ENCODE results near the gene EVPL.
"Not testable (repeated sequence)": the region's sequence is repeated elsewhere in the genome, so short reads cannot be mapped to it uniquely, and the experiment has no call there.

The EVPL gene

DNA sequence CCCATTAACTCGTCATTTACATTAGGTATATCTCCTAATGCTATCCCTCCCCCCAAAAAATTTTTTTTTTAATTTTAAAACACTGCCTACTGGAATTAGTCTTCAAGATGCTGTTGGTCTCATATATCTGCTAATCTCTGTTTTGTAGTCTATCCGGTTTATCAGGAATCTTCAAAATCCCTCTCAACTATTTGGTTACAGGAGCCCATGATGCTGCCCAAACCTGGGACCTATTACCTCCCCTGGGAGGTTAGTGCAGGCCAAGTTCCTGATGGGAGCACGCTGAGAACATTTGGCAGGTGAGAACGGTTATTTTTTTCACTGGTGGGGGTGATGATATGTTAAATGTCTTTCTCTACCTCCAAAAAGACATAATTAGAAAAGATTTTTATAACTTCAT is 41.1 kb downstream of the EVPL start:
- no peak for DNase-seq
- TF ChIP-seq POLR2A (IDR thresholded peaks at IDR 0.05; ENCODE audit: low read length) (no peak), GATA1 (IDR thresholded peaks at IDR 0.05; ENCODE audit: low read depth, low read length) (no peak)

GRCh38 chr17:75983501-75984181 is 43.5 kb downstream of the EVPL start:
- peak; percentile 78 to 79 for DNase-seq
- TF ChIP-seq GATA1 (IDR thresholded peaks at IDR 0.05; ENCODE audit: low read depth, low read length), result no peak
- TF ChIP-seq POLR2A (IDR thresholded peaks at IDR 0.05; ENCODE audit: low read length), result no peak

- TF ChIP-seq POLR2A (IDR thresholded peaks at IDR 0.05; ENCODE audit: low read length), result no peak
- TF ChIP-seq GATA1 (IDR thresholded peaks at IDR 0.05; ENCODE audit: low read depth, low read length), result no peak
- no peak for DNase-seq
Observed at GRCh38 chr17:75981019-75981615, 46.0 kb downstream of the EVPL start.

DNA sequence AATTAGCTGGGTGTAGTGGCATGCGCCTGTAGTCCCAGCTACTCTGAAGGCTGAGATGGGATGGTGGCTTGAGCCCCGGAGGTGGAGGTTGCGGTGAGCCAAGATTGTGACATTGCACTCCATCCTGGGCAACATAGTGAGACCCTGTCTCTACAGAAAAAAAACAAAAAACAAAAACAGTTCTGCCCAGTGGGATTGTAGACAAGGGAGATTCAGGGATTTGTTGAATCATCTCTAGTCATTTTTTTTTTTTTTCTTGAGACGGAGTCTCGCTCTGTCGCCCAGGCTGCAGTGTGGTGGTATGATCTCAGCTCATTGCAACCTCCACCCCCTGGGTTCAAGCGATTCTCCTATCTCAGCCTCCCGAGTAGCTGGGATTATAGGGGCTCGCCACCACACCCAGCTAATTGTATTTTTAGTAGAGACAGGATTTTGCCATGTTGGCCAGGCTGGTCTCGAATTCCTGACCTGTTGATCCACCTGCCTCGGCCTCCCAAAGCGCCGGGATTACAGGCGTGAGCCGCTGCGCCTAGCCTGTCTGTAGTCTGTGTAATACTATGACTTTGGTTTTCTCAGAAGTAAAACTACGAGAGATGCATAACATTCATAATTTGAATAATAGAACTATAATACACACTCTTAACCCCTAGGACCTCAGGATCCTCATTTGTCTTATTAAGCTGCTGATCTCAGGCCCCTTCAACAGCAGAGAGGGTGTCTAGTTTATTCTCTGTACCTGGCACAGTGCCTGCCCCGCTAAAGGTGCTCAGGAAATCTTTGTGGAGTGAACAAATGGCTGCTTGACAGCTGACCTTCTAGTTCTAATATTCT is 46.7 kb downstream of the EVPL start:
- DNase-seq, result no peak
- TF ChIP-seq GATA1 (IDR thresholded peaks at IDR 0.05; ENCODE audit: low read depth, low read length) (no peak), POLR2A (IDR thresholded peaks at IDR 0.05; ENCODE audit: low read length) (no peak)

DNA sequence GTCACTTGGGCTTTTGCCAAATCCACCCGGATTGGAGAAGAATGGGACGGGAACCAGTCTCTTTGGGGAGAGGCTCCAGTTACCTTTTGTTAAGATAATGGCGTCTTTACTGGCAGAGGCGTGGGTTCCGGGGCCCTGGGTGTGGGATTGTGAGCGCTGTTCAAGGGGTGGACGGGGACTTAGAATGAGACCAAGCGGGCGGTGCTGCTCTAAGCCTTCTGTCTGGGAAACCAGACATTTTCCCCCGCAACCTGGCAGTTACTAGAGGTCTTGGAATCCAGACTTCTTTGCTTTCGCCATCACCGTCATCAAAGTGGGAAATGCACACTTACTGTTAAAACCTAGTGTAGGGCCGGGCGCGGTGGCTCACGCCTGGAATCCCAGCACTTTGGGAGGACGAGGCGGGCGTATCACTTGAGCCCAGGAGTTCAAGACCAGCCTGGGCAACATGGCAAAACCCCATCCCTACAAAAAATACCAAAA is 47.4 kb downstream of the EVPL start:
- DNase-seq, result peak in 1 of 2 experiments; percentile 78
- peak; percentile 52 for TF ChIP-seq POLR2A (IDR thresholded peaks at IDR 0.05; ENCODE audit: low read length)
- no peak for TF ChIP-seq GATA1 (IDR thresholded peaks at IDR 0.05; ENCODE audit: low read depth, low read length)

- TF ChIP-seq GATA1 (IDR thresholded peaks at IDR 0.05; ENCODE audit: low read depth, low read length) (no peak), POLR2A (IDR thresholded peaks at IDR 0.05; ENCODE audit: low read length) (peak; percentile 88)
- DNase-seq, result peak; percentile 93 to 94
Observed at GRCh38 chr17:75978938-75979704, 48.0 kb downstream of the EVPL start, which contains the start of the genes ACOX1 and TEN1. TSS of gene ACOX1 (minus strand) at chr17:75979166. CDS start at chr17:75979073, 93 bp downstream. TSS of gene TEN1 (plus strand) at chr17:75979240. CDS start at chr17:75986193, 6,953 bp downstream.

DNA sequence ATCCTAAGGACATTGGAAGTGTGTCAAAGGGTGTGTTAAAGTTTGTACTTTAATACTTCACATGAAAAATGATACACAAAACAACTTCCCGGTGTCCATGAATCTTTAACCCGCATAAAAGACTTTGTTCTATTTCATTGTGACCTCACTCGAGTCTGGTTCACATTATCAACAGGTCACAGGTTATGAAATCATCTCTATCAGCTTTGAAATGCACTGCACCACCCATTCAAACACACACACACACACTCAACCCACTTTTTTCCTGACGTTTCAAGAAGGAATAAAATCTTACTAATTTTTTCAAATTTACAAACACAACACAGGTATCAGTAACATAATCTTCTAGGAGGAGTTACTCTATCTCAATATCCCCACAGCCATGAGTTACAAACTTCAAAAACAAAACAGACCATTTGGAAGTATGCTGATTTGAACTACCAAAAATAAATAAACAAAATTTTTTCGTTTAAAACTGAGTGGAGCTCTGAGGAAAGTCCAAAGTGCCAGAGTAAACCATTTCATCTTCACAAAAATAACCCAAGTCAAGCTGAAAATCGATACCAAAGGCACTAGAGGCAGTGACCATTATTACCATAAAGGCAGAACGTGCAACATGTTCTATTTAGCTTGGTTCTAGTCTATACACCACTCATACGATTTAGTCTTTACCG is 50.8 kb downstream of the EVPL start:
- DNase-seq, result peak; percentile 74 to 81
- TF ChIP-seq GATA1 (IDR thresholded peaks at IDR 0.05; ENCODE audit: low read depth, low read length) (no peak), POLR2A (IDR thresholded peaks at IDR 0.05; ENCODE audit: low read length) (peak; percentile 28)

DNA sequence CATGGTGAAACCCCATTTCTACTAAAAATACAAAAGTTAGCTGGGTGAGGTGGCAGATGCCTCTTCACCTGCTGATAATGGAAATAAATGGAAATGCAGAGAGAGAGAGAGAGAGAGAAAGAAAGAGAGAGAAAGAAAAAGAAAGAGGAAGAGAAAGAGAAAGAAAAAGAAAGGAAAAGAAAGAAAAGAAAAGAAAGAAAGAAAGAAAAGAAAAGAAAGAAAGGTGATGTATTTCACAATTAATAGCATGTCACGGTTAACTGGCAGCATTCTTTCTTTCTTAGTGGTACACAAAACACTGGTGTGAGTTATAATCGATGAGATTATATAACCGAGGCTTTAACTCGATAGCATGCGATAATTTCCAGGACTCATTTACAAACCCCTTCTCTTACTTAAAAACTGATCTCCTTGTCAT is 51.3 kb downstream of the EVPL start:
- no peak for DNase-seq
- no peak for TF ChIP-seq POLR2A (IDR thresholded peaks at IDR 0.05; ENCODE audit: low read length)
- TF ChIP-seq GATA1 (IDR thresholded peaks at IDR 0.05; ENCODE audit: low read depth, low read length), result no peak

DNA sequence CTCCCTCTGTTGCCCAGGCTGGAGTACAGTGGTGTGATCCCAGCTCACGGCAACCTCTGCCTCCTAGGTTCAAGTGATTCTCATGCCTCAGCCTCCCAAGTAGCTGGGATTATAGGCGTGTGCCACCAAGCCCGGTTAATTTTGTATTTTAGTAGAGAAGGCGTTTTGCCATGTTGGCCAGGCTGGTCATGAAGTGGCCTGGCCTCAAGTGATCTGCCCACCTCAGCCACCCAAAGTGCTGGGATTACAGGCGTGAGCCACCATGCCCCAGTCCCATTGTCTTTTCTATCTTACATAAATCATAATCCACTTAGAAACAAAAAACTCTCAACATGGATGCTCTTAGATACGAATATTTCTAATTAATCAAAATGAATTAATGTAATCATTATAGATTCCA is 51.9 kb downstream of the EVPL start:
- DNase-seq, result not testable (repeated sequence)

- DNase-seq, result no peak
- TF ChIP-seq POLR2A (IDR thresholded peaks at IDR 0.05; ENCODE audit: low read length), result no peak
- TF ChIP-seq GATA1 (IDR thresholded peaks at IDR 0.05; ENCODE audit: low read depth, low read length), result no peak
Observed at GRCh38 chr17:75970626-75971025, 56.5 kb downstream of the EVPL start.

GRCh38 chr17:75970011-75970523 is 57.0 kb downstream of the EVPL start:
- DNase-seq, result peak in 1 of 2 experiments; percentile 21
- no peak for TF ChIP-seq POLR2A (IDR thresholded peaks at IDR 0.05; ENCODE audit: low read length)
- no peak for TF ChIP-seq GATA1 (IDR thresholded peaks at IDR 0.05; ENCODE audit: low read depth, low read length)

DNA sequence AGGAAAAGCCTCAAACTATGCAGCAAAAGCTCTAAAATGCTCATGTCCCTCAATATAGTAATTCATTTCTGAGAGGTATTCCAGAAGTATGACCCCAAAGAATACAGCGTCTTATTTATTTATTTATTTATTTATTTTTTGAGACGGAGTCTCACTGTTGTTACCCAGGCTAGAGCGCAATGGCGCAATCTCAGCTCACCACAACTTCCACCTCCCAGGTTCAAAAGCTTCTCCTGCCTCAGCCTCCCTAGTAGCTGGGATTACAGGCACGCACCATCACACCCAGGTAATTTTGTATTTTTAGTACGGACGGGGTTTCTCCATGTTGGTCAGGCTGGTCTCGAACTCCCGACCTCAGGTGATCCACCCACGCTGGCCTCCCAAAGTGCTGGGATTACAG is 58.1 kb downstream of the EVPL start:
- not testable (repeated sequence) for DNase-seq

GRCh38 chr17:75965468-75965867 is 61.6 kb downstream of the EVPL start:
- DNase-seq, result no peak
- TF ChIP-seq POLR2A (IDR thresholded peaks at IDR 0.05; ENCODE audit: low read length) (no peak), GATA1 (IDR thresholded peaks at IDR 0.05; ENCODE audit: low read depth, low read length) (no peak)
